Panc1 (cell line): ENCODE data around the gene IGSF22. TPM values are rescaled to one million over a fixed set of nuclear protein-coding genes. Genes with fewer than 3 reads are reported as not detected.

ENCODE experiments used
- ATAC-seq: fragments of 200-7000 bp; cut with Tn5 transposase; 2 replicates; pipeline ENCODE4 v1.9.1; 2020; ENCODE audit warnings: mild to moderate bottlenecking, moderate library complexity
- BruUV-seq: library from RNA; stranded (reverse); fragments of 400-500 nt; replicated peaks from 2 replicates; lab custom pipeline; 2021; lab: Mats Ljungman, UMichigan
- CTCF ChIA-PET: fragments of 300-600 bp; sonication (Branson Sonifier 250); formaldehyde crosslinking; loops from one replicate; lab custom pipeline; 2022; ENCODE audit warnings: antibody characterized with exemption; lab: Charles Lee
- POLR2A ChIA-PET: fragments of 300-600 bp; sonication (Branson Sonifier 250); formaldehyde crosslinking; loops from one replicate; lab custom pipeline; 2022; ENCODE audit warnings: antibody characterized with exemption; lab: Charles Lee
- DNase-seq: peaks from one replicate; pipeline ENCODE4 v3.0.0-alpha.2; 2010; ENCODE audit warnings: low read depth, low spot score
- H3K27ac ChIP-seq: 2 replicates; pipeline ENCODE4 v1.5.1; 2011; ENCODE audit warnings: mild to moderate bottlenecking, low read length, inconsistent platforms
- H3K27me3 ChIP-seq: fragments of 200-500 bp; sonication (Bioruptor generic); 2 replicates; pipeline ENCODE4 v1.6.0; 2014; ENCODE audit warnings: low read length, inconsistent platforms; ENCODE audit not compliant: control insufficient read depth, insufficient read depth
- H3K36me3 ChIP-seq: fragments of 200-500 bp; sonication (Bioruptor generic); 2 replicates; pipeline ENCODE4 v1.5.1; 2014; ENCODE audit warnings: inconsistent platforms, mild to moderate bottlenecking, low read length, moderate library complexity; ENCODE audit not compliant: control insufficient read depth, insufficient read depth
- H3K4me1 ChIP-seq: 2 replicates; pipeline ENCODE4 v1.5.1; 2011; ENCODE audit warnings: inconsistent platforms, mild to moderate bottlenecking, low read length, moderate library complexity; ENCODE audit not compliant: control insufficient read depth, insufficient read depth
- H3K4me3 ChIP-seq, 2 experiments: 2 replicates each; pipeline ENCODE4 v1.5.1; 2011 to 2012; ENCODE audit warnings: low read depth in 2 of 2, low read length in 2 of 2, mild to moderate bottlenecking in 2 of 2, inconsistent platforms in 1 of 2, moderate library complexity in 1 of 2
- H3K9me3 ChIP-seq: fragments of 200-500 bp; sonication (Bioruptor generic); 2 replicates; pipeline ENCODE4 v1.5.1; 2014; ENCODE audit warnings: low read depth, mild to moderate bottlenecking, inconsistent platforms, low read length, moderate library complexity; ENCODE audit not compliant: control insufficient read depth, insufficient read depth
- POLR2AphosphoS5 ChIP-seq: IDR thresholded peaks from 2 replicates; pipeline ENCODE4 v1.6.1; 2012; ENCODE audit warnings: mild to moderate bottlenecking, low read depth, low read length, moderate library complexity
- SIN3A ChIP-seq: IDR thresholded peaks from 2 replicates; pipeline ENCODE4 v1.6.1; 2012; ENCODE audit warnings: low read depth, mild to moderate bottlenecking, low read length, moderate library complexity, borderline replicate concordance; ENCODE audit not compliant: insufficient read depth
- TCF7L2 ChIP-seq: IDR thresholded peaks from 2 replicates; pipeline ENCODE4 v1.6.1; 2011; ENCODE audit warnings: mild to moderate bottlenecking, low read depth, low read length, inconsistent platforms
- in situ Hi-C: cut with HindIII; loops from 2 replicates; pipeline ENCODE4 v1.10.0; 2016; ENCODE audit warnings: low sequenced_read_pairs, low pct_unique_long_range_greater_than_20kb
- intact Hi-C: fragments of 100-400 bp; cut with micrococcal nuclease; formaldehyde crosslinking; loops from one replicate; pipeline ENCODE4 v1.10.0; 2022; ENCODE audit not compliant: unreplicated experiment
- total RNA-seq: library from RNA; stranded (reverse); gene quantifications from one replicate; pipeline ENCODE4 v1.2.1, GENCODE V29; 2021; ENCODE audit not compliant: unreplicated experiment
- TF ChIP-seq, protein P1 (sequence below): fragments of 450-650 bp; IDR thresholded peaks from 2 replicates; pipeline ENCODE4 v1.5.1; 2017; ENCODE audit warnings: mild to moderate bottlenecking
- TF ChIP-seq, protein P2 (sequence below), 2 experiments: IDR thresholded peaks; 2 replicates each; pipeline ENCODE4 v1.6.1; 2011 to 2012; ENCODE audit warnings: low read depth in 2 of 2, control low read depth in 1 of 2, low read length in 1 of 2, mild to moderate bottlenecking in 1 of 2, moderate library complexity in 1 of 2; ENCODE audit not compliant: insufficient read depth in 1 of 2

IGSF22 gene
- total RNA-seq, 1 experiment from 2014 or later: not detected

DNA sequence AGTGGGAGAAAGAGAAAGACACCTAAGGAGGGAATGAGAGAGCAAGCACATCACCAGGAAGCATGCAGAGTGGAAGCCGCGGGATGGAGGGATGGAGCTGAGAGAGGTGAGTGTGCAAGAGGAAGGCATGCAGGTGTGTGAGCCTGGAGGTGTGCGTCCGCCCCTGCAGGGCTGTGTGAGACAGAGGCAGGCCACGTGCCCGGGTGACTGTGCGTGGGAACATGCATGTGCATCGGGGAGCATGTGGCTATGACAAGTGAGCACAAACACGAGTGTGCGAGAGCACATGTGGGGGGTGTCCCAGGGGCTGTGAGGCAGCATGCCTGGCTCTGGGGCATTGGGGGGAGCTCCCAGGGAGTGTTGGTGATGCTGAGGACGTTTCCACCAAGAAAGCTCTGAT is 35.8 kb upstream of the IGSF22 start:
- H3K4me3 ChIP-seq: no peak overlapping the region
- in situ Hi-C loops: no loop called here
- H3K27ac ChIP-seq: no peak overlapping the region
- intact Hi-C loops: loop anchor here (10.0 kb wide), 1 partner anchor 227 kb away; no protein-coding TSS in a partner anchor
- H3K4me1 ChIP-seq: peaks cover 7% of the 10 kb centered on the region; the same call in 1 of the 2 replicates
- CTCF ChIA-PET: no interaction called here
- peaks cover 4% of the 10 kb centered on the region; the same call in 1 of the 2 replicates for H3K27me3 ChIP-seq
- H3K9me3 ChIP-seq: no peaks in the 10 kb centered on the region
- POLR2A ChIA-PET: no interaction called here
- no peaks in the 10 kb centered on the region for H3K36me3 ChIP-seq
- BruUV-seq: no TSS peak
- ATAC-seq: no peak
- TF ChIP-seq POLR2AphosphoS5: no peak
- no peak for TF ChIP-seq TCF7L2
- TF ChIP-seq, protein P1, sequence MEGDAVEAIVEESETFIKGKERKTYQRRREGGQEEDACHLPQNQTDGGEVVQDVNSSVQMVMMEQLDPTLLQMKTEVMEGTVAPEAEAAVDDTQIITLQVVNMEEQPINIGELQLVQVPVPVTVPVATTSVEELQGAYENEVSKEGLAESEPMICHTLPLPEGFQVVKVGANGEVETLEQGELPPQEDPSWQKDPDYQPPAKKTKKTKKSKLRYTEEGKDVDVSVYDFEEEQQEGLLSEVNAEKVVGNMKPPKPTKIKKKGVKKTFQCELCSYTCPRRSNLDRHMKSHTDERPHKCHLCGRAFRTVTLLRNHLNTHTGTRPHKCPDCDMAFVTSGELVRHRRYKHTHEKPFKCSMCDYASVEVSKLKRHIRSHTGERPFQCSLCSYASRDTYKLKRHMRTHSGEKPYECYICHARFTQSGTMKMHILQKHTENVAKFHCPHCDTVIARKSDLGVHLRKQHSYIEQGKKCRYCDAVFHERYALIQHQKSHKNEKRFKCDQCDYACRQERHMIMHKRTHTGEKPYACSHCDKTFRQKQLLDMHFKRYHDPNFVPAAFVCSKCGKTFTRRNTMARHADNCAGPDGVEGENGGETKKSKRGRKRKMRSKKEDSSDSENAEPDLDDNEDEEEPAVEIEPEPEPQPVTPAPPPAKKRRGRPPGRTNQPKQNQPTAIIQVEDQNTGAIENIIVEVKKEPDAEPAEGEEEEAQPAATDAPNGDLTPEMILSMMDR: no peak
- TF ChIP-seq, protein P2, sequence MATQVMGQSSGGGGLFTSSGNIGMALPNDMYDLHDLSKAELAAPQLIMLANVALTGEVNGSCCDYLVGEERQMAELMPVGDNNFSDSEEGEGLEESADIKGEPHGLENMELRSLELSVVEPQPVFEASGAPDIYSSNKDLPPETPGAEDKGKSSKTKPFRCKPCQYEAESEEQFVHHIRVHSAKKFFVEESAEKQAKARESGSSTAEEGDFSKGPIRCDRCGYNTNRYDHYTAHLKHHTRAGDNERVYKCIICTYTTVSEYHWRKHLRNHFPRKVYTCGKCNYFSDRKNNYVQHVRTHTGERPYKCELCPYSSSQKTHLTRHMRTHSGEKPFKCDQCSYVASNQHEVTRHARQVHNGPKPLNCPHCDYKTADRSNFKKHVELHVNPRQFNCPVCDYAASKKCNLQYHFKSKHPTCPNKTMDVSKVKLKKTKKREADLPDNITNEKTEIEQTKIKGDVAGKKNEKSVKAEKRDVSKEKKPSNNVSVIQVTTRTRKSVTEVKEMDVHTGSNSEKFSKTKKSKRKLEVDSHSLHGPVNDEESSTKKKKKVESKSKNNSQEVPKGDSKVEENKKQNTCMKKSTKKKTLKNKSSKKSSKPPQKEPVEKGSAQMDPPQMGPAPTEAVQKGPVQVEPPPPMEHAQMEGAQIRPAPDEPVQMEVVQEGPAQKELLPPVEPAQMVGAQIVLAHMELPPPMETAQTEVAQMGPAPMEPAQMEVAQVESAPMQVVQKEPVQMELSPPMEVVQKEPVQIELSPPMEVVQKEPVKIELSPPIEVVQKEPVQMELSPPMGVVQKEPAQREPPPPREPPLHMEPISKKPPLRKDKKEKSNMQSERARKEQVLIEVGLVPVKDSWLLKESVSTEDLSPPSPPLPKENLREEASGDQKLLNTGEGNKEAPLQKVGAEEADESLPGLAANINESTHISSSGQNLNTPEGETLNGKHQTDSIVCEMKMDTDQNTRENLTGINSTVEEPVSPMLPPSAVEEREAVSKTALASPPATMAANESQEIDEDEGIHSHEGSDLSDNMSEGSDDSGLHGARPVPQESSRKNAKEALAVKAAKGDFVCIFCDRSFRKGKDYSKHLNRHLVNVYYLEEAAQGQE (IDR thresholded peaks at IDR 0.05; ENCODE audit: insufficient read depth in 1 of 2, low read depth in 2 of 2, low read length in 1 of 2): no peak
- no peak for TF ChIP-seq SIN3A
- DNase-seq: no peak

DNA sequence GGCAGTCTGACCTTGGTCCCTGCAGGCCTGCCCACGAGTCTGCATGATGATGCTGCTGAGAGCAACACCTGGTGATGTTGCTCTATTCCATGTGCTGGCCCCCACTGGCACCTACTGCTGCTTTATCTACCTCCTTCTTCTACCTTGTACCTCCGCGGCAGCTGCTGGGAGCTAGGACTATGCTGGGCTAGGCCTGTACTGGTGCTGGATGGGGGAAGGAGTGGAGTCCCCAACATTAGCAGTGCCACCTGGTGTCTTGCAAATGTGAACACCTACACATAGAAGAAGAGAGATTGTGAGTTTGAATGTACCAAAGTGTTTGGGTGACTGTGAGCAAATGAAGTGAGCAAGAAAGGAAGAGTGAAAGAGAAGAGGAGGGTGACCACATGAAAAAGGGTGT is 35.2 kb upstream of the IGSF22 start:
- Histone ChIP-seq H3K27me3 (peaks cover 4% of the 10 kb centered on the region; the same call in 1 of the 2 replicates), H3K9me3 (no peaks in the 10 kb centered on the region), H3K27ac (no peak overlapping the region), H3K36me3 (no peaks in the 10 kb centered on the region), H3K4me1 (peaks cover 7% of the 10 kb centered on the region; the same call in 1 of the 2 replicates), H3K4me3 (no peak overlapping the region)
- in situ Hi-C loops: no loop called here
- intact Hi-C loops: loop anchor here (10.0 kb wide), 1 partner anchor 226 kb away; no protein-coding TSS in a partner anchor
- ATAC-seq (no peak), DNase-seq (no peak)
- TF ChIP-seq, protein P1: no peak
- no peak for TF ChIP-seq SIN3A
- TF ChIP-seq TCF7L2: no peak
- TF ChIP-seq, protein P2 (IDR thresholded peaks at IDR 0.05; ENCODE audit: insufficient read depth in 1 of 2, low read depth in 2 of 2, low read length in 1 of 2): no peak
- TF ChIP-seq POLR2AphosphoS5: no peak
- CTCF ChIA-PET: no interaction called here
- BruUV-seq: no TSS peak
- POLR2A ChIA-PET: interaction anchor here (0.6 kb wide), 1 partner anchor 612 kb away, joined by 5 read pairs; no protein-coding TSS in a partner anchor
